NB4 (cell line): ENCODE data around the gene IRF3.

Experiments used
- MAX ChIP-seq: IDR thresholded peaks from 2 replicates; pipeline ENCODE4 v1.6.1; 2011; ENCODE audit warnings: low read depth, low read length
- POLR2A ChIP-seq: IDR thresholded peaks from 2 replicates; pipeline ENCODE4 v1.6.1; 2011; ENCODE audit warnings: mild to moderate bottlenecking; ENCODE audit not compliant: insufficient read length; ENCODE audit errors: extremely low read depth
- TF ChIP-seq, protein P1 (sequence below): IDR thresholded peaks from one replicate; pipeline ENCODE4 v1.5.1; 2012; ENCODE audit warnings: low read depth, low read length

DNA sequence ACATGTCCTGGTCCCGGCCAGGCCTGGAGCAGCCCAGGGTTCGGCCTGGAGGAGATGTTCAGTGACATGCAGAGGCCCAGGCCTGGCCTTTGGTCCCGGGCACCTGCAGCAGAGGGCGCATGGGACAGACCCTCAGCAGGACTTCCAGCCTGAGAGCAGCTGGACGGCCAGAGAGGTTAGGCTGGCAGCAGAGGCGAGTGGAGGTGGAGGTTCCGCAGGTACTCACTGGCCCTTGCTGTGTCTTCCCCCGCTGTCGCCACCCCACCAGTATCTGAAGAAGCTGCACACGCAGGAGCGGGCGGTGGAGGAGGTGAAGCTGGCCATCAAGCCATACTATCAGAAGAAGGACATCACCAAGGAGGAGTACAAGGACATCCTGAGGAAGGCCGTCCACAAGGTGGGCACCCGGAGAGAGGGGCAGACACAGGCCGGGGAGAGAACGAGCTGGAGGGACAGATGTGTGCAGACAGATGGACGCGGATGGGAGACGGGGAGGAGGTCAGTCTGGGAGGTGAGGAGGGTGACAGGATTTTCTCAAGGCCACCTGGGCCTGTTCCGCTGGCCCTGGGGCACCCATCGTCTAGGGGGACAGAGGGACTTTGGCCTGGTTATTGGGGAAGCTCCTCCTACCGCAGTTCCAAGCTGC, 8.0 kb downstream of the IRF3 start:
- TF ChIP-seq, protein P1, sequence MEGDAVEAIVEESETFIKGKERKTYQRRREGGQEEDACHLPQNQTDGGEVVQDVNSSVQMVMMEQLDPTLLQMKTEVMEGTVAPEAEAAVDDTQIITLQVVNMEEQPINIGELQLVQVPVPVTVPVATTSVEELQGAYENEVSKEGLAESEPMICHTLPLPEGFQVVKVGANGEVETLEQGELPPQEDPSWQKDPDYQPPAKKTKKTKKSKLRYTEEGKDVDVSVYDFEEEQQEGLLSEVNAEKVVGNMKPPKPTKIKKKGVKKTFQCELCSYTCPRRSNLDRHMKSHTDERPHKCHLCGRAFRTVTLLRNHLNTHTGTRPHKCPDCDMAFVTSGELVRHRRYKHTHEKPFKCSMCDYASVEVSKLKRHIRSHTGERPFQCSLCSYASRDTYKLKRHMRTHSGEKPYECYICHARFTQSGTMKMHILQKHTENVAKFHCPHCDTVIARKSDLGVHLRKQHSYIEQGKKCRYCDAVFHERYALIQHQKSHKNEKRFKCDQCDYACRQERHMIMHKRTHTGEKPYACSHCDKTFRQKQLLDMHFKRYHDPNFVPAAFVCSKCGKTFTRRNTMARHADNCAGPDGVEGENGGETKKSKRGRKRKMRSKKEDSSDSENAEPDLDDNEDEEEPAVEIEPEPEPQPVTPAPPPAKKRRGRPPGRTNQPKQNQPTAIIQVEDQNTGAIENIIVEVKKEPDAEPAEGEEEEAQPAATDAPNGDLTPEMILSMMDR, result no peak
- TF ChIP-seq POLR2A, result no peak
- no peak for TF ChIP-seq MAX
